Hippocampal formation (tissue), 2 donors: ENCODE measurements around the gene CNST.
A peak's percentile ranks its signal among the peaks of the same experiment; 100 is the strongest.
"Not testable (repeated sequence)": the region's sequence is repeated elsewhere in the genome, so short reads cannot be mapped to it uniquely, and the experiment has no call there.

Experiments used
- DNase-seq, 2 donors: peaks; one replicate each; lab custom pipeline; 2025; lab: John Stamatoyannopoulos, UW

Gene CNST

GRCh38 chr1:246622035-246622652, 55.9 kb downstream of the CNST start:
- DNase-seq = no peak

- no peak for DNase-seq
Measured at GRCh38 chr1:246624091-246624490, 57.8 kb downstream of the CNST start.

- no peak for DNase-seq
Measured at GRCh38 chr1:246629030-246629429, 62.8 kb downstream of the CNST start.

GRCh38 chr1:246629976-246630375, 63.7 kb downstream of the CNST start:
- DNase-seq = no peak

GRCh38 chr1:246631426-246631825, 65.2 kb downstream of the CNST start:
- no peak for DNase-seq

- DNase-seq = no peak
Measured at GRCh38 chr1:246632281-246633168, 66.3 kb downstream of the CNST start.

GRCh38 chr1:246634659-246635058, 68.4 kb downstream of the CNST start:
- not testable (repeated sequence) for DNase-seq

GRCh38 chr1:246638941-246639655, 72.8 kb downstream of the CNST start:
- DNase-seq = no peak

- no peak for DNase-seq
Measured at GRCh38 chr1:246639732-246640131, 73.5 kb downstream of the CNST start.

- DNase-seq = no peak
Measured at GRCh38 chr1:246640747-246641146, 74.5 kb downstream of the CNST start.

GRCh38 chr1:246641394-246641793, 75.1 kb downstream of the CNST start:
- DNase-seq = no peak

GRCh38 chr1:246642719-246643118, 76.5 kb downstream of the CNST start:
- no peak for DNase-seq

- DNase-seq = peak; percentile 58 to 62
Measured at GRCh38 chr1:246647113-246647512, 80.9 kb downstream of the CNST start.

- DNase-seq = no peak
Measured at GRCh38 chr1:246647513-246647912, 81.3 kb downstream of the CNST start.

- DNase-seq = no peak
Measured at GRCh38 chr1:246651012-246651695, 84.9 kb downstream of the CNST start.

- DNase-seq = no peak
Measured at GRCh38 chr1:246658567-246658966, 92.3 kb downstream of the CNST start.

- no peak for DNase-seq
Measured at GRCh38 chr1:246659594-246660140, 93.4 kb downstream of the CNST start.

GRCh38 chr1:246661451-246661850, 95.2 kb downstream of the CNST start:
- DNase-seq = no peak

- no peak for DNase-seq
Measured at GRCh38 chr1:246667773-246668172, 101.5 kb downstream of the CNST start.

- no peak for DNase-seq
Measured at GRCh38 chr1:246669659-246670058, 103.4 kb downstream of the CNST start.

GRCh38 chr1:246674049-246674448, 107.8 kb downstream of the CNST start:
- DNase-seq = no peak

- no peak for DNase-seq
Measured at GRCh38 chr1:246677842-246678241, 111.6 kb downstream of the CNST start.
